DMS53 treated with DMSO at 0.1 percent for 48 hours (cell line): ENCODE results near the gene VASN.
"Not testable (repeated sequence)": the region's sequence is repeated elsewhere in the genome, so short reads cannot be mapped to it uniquely, and the experiment has no call there.

Source experiments
- DNase-seq: peaks from one replicate; lab custom pipeline; 2025; ENCODE audit not compliant: unreplicated experiment; lab: John Stamatoyannopoulos, UW

VASN gene

DNA sequence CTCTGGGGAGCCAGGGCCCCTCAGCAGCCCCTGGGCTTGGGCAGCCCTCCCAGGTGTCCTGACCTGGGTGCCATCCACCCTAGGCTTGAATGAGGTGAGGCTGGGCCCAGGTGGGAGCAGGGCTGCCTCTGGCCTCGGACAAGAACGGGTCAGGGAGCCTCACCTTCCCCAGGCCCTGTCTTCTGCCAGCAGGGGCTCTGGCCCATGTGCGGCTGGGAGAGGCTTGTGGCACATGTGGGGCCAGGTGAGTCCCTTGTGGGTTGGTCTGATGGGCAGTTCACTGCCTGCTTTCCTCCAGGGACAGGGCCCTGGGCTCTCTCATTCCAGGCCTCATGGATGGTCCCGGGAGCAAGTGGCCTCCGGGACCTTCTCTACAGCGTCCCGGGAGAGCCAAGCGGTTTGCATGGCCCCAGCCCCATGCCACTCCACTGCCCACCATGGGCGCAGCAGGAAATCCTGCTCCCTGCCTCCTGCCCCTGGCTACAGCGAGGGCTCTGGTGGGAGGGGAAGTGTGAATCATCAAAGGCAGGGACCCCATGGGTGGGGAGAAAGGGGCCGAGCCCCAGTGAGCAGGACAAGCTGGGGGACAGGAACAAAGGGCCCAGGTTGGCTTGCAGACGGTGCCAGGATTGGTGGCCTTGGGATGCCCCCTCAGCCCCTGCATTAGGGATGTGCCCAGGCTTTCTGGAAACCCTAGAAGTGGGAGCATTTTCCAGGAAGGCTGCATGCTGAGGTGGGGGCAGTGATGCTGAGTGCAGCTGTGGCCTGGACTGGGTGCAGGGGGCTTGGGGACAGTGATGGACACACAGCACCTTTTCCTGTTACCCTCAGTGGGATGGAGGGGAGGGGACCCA, 12.2 kb downstream of the VASN start:
- DNase-seq, result no peak

DNA sequence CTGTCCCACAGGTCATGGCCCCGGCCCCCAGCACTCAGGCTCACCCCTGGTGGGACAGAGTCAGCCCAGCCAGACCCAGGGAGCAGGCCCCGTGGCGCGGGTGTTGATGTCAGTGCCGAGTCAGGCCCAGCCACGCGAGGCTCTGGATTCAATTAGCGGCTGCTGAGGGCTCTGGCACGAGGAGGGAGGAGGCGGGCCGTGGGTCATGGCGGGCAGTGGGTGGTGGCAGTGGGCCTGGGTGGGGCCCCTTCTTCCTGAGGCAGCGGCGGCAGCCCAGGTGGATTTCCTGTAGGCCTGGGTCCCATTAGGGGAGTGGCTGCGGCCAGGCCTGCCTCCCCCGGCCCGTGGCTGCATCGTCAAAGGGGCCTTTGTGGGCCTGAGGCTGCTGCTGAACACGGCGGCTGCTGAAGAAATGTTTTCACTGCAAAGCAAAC, 12.9 kb downstream of the VASN start:
- no peak for DNase-seq

DNA sequence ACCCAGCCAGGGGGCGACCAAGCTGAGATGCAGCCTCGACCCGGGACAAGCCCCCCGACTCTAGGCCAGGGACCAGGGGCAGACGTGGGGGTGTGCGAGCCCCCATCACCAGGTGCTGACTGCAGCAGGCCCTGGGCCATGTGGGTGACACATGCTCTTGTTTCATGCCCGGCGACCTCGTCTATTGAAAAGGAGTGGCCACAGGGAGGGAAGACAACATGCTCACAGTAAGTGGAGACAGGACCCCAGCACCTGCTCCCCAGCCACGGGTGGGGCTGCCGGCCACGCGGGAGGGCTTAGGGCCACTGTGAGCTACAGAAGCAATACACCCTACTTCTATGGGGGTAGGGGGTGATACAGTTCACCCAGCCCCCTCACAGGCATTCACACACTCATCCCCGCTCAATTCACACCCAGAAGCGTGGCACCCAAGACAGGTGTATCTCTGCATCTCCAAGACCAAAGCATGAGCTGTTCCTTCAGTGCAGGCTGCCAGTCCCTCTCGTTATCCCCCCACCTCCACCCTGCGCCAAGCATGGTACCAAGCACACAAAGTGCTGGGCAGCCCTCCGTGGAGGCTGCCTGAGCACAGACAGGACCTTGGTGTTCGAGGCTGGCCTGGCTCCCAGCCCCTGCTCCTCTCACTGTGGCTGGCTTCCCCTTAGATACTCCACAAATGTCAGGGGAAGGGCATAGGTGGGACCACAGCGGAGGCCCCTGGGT, 13.6 kb downstream of the VASN start:
- no peak for DNase-seq

DNA sequence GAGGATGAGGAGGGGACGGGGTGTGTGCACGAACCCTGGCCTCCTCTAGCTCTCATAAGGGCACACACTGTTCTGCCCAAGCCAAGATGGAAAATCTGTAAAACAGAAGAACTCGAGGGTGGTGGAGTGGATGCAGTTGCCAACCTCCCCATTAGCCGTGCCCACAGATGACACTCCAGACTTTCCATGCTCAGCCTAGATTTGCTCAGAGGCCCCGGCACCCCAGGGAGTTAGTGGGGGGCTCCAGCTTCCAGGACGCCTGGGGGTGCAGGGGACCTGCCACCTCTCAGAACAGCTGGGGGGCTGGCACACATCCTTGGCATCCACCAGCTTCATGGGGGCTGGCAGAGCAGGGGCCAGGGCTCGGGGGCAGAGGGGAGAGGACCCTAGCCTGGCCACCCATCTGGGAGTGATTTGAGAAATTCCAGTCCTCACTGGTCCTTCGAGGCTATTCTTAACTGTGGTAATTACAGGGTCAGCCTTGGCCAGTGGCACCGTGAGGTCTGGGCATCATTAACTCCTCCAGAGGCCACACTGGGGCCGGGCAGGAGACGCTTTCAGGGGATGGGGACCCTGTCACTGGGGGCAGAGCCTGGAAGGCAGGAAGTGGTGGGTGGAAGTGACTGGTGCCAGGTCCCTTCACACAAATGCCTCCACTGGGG, 14.3 kb downstream of the VASN start:
- no peak for DNase-seq

DNA sequence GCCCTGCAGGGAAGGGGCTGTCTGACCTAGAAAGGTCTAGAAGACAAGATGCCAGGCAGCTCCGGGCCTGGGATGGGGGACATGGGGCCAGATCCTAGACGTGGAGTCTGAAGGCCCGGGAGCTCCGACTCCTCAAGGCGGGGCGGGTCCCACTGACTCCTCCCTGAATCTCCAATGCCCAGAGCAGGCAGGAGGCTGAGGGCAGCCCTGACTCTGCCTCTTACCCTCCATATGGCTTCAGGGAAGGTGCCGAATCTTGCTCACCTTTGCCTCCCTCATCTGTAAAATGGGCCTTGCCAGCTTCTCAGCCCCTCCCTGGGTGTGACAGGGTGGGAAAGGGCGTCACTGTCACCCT, 14.8 kb downstream of the VASN start:
- DNase-seq, result no peak

DNA sequence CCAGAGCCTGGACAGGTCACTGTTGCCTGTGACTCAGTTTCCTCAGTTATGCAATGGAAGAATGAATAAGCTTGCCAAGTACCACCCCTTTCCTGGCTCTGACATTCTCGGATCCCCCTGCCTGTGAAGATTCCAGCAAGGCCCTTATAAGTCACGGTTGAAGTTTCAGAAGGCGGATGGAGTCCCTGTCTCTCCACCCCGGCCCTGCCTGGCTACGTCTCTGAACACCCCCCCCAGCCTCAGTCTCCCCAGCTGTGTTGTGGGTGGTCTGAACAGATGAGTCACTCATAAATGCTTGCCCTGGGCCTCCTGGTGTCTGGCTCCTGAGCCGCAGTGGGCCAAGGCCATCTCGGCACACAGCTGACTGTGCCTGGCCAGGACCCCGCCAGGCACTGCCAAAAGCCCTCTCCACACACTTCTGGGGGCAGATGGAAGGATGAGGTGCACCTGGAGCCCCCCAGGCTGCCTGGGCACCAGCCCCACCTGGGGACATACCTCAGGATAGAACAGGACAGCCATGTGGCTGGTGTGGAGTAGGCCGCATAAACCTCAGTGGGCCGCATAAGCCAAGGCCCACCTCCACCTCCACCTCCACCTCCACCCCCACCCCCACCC, 15.4 kb downstream of the VASN start:
- no peak for DNase-seq

DNA sequence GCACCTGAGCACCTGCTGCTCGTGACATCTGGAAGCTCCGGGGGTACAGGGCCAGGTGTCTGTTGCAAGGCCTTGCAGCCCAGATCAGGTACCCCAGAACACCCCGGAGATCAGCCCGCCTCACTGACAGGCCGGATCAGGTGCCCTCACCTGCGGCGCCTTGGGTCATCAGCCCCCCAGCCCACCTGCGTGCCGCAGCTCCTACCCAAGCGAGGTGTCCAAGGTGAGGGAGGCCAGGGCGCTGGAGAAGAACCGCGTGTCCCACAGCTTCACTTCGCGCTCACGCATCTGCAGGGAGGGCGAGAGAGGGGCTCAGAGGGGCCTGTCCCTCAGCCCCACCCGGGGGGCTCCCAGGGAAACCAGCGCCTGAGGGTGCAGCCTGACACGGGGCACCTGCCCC, 16.1 kb downstream of the VASN start:
- DNase-seq, result no peak

DNA sequence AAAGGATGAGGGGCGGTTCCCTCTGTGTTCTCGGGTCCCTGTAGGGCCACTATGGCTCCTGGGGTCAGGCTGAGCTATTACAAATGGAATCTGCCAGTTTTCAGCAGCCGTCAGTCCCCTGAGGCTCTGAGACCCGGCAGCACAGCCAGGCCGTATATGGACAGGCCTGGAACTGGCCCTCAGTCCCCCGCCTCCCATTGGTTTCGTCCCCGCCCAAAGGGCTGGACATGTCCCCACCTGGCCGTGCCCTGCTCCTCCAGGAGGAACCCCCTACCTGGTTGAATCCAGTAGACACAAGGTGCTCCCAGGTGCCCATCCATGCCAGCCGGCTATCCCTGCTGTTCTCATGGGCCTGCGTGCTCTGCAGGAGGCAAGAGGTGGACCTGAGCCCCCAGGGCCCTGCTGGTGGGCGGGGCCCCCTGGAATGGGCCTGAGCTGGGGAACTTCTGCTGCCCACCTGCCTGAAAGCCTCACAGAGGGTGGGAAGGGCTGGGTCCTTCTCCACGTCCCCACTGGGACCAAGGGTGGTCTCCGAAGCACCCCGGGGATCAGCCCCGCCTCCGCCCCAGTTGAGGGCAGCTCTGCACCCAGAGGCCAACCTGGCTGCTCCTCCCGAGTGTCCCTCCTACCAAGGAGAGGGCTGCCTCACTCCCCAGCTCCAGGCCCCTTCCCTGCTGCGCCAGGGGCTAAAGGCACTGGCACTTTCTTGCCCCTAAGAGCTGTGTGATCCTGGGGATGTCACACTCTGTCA, 16.8 kb downstream of the VASN start:
- no peak for DNase-seq

DNA sequence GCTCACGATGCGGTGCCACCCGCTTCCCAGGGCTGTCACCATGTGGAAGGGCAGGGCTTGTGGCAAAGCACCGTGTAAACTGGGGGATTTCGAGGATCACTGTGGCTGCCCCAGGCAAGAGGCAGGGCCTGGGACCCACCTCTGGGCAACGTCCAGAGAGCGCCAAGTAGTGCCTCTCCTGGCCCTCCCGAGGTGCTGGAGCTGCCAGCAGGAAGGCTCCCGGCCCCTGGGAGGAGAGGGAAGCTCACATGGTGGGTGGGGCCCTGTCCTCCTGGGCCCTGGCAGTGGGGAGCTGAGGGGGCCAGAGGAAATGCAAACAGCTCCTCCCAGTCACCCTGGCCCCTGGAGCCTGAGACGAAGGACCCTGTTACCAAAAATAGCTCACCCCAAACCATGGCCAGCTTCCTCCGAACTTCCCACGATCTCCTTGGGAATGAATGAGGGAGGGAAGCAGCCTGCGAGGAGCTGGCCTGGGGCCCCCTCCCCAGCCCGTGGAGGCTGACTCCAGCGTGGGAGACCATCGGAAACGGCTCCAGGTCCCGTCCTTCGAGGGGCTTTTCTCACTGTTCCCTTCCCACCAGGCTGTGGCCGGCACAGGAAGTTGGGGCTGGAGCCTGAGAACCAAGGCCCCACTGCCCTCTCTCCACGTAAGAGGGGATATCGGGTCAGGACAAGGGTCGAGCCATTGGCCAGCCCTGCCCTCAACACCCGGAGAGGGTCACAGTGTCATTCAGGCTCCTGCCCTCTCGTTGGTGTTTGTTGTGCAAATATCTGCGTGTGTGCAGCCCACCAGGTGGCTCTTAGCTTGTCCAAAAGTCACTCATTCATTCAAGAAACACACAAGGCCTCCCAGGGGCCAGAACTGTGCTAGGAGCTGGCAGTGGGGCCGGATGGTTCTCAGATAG, 17.7 kb downstream of the VASN start:
- DNase-seq, result no peak

DNA sequence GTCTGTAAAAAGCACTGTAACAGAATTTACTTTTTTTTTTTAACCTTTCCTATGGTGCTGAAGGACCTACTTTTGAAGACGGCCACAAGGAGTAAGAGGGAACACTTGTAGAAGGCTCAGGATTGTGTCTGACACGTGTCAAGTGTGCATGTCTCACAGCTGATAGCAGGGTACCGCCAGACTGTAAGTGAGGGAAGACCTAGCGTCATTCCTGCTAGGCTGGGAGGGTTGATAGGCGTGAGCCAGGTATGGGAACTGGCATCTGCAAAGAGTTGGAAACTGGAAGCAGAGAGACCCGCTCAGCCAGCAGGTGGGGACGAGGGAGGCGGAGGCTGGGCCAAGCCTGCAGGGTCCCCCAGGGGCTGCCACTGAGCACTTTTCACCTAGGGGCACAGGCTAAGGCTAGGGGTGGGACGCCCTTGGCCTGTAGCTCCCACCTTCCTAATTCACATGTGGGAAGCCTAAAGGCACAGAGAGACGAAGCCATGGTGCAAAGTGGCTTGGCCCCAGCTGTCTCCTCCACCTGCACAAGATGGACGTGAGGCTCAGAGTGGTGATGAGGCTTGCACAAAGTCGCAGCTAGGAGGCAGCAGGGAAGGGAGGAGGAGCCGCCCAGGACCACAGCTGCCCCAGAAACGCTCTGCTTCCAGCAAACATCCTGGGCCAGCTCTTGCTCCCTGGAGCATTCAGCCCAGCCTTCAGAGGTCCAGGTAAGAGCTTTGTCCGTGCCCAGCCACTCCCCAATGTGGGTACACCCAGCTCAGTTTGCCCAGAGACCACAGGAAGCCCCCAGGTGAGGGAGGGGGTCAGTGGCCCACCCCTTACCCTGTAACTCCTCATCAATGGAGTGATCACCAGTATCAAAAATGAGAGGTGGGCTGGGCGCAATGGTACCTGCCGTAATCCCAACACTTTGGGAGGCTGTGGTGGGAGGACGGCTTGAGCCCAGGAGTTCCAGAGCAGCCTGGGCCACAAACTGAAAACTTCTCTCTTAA, 18.9 kb downstream of the VASN start:
- DNase-seq, result no peak

DNA sequence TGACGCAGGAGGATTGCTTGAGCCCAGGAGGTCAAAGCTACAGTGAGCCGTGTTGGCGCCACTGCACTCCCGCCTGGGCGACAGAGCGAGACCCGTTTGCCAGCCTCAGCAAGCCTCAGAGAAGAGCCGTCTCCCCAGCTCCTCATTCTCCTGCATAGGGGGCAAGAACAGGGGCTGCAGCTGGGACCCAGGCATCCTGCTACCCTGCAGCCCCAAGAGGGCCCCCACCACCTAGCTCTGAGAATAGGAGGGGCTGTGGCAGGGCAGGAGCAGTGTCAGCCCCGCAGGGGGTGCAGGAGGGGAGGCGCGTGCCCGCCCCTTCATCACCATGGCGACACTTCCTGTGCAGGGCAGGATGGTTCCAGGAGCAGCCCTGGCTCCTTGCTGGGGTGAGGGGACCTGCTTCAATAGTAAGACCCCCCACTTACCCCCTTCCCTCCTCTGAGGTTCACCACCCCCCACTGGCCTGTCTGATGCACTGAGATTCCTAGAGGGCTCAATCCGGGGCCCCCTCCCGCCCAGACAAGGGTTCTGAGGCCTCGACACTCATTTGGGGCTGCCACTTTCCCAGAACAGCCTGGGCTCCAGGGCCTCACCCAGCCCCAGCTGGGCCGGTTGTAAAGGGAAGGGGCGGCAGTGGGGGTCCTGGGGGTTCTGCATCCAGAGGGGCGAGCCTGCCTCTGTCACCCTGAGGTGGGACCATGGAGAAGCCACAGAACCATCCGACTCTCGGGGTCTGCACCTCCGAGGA, 20.2 kb downstream of the VASN start:
- no peak for DNase-seq

DNA sequence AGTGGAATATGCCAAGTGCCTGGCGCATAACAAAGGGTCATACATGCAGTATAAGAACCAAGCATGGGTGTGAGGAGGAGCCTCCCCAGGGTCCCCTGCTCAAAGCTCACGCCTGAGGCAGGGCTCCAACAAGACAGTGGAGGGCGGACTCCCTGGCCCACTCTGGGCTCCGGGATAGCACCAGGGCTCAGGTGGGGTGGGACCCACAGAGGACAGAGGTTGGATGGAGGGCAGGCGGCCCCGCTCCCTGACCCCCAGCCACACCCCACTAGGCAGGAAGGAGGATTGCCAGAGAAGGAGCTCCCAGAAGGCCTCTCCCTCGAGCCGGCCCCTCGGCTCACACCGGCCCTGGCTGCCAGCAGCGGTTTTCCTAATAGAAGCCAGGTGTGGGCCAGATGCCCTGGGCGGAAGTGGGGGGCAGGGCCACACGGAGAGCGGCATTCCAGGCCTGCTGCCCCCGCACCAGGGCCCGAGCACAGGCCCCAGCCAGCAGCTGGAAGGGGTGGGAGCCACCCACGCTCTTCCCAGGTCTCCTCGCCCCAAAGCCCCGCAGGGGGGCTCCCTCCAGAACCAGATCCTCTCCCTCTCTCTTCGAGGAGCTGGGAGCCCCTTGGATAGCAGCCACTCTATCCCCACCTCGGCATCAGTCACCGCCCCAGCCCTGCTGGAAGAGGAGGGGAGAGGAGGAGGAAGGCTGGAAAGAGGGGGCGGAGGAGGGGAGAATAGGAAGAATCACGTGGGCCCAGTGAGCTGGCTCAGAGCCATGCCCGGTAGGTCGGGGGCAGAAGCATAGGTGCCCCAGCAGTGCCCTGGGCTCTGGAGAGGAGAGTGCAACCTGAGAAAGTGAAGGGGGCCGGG, 21.0 kb downstream of the VASN start:
- DNase-seq, result no peak

DNA sequence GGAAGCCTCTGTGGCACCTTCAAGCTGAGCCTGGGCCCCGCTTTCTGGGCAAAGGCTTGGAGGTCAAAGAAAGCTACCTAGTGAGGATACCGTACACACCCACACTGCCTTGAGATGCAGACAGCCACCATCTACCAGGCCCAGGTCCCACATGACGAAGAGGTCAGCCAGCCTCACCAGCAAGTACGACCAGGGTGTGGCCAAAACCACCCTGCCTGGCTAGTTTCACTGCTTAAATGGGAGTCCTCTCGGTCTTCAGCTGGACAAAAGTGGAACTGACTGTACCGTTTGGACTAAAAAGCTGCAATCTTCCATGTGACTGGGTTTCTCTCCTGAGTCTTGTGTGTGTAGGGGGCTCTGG, 21.6 kb downstream of the VASN start:
- DNase-seq, result no peak

DNA sequence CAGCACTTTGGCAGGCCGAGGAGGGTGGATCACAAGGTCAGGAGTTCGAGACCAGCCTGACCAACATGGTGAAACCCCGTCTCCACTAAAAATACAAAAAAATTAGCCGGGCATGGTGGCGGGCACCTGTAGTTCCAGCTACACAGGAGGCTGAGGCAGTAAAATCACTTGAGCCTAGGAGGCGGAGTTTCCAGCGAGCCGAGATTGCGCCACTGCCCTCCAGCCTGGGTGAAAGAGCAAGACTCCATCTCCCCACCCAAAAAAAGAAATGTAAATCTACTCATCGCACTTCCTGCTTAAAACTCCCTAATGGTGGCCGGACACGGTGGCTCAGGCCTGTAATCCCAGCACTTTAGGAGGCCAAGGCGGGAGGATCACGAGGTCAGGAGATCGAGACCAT, 22.2 kb downstream of the VASN start:
- not testable (repeated sequence) for DNase-seq

DNA sequence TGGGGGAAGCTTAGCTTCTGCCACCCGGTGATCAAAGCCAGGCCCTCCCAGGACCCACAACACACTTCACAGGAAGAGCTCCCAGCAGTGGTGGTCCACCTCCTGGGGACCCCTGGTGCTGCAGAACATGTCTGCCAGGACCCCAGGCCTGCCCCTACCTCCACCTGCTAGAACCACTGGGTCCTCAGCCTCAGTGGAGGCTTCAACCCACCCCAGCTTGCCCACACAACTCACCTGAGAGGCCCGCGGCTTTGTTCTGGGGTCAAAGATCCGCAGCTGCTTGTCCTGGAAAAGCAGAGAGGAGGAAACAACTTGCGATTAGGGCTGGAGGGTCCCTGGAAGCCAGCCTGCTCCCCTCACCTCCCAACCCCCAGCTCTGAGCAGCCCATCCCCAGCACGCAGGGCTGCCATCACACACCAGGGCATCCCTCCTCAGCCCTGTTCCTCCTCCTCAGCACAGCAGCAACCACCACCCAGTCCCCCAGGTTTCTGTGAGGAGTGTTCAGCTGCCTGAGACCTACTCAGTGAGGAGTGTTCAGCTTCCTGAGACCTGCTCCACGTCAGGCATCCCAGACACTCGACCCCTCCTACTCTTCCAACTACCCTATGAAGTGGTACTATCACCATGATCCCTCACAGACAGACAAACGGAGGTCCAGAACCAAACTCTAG, 23.5 kb downstream of the VASN start:
- no peak for DNase-seq

DNA sequence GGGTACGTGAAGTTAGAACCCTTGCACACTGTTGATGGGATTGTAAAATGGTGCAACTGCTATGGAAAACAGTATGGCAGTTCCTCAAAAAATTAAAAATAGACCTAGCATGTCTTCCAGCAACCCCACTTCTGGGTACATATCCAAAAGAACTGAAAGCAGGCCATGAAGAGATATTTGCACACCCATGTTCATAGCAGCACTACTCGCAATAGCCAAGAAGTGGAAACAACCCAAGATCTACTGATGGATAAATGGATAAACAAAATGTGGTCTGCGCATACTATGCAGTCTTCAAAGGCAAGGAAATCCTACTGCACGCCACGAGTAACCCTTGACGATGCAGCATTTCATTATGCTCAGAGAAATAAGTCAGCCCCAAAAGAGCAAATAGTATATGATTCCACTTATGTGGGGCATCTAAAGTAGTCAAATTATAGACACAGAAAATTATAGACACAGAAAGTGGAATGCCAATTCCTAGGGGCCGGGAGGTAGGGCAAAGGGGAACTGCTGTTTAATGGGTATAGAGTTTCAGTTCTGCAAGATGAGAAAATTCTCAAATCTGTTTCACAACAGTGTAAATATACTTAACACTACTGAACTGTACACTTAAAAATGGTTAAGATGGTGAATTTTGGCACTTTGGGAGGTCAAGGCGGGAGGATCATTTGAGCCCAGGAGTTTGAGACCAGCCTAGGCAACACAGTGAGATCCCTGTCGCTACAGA, 27.5 kb downstream of the VASN start:
- DNase-seq, result no peak
